CD1c-positive myeloid dendritic cell (primary cell): Measurements from ENCODE around the gene CFI.
"Not testable (repeated sequence)": the region's sequence is repeated elsewhere in the genome, so short reads cannot be mapped to it uniquely, and the experiment has no call there.

Experiments used
- DNase-seq: peaks from one replicate; pipeline ENCODE4 v3.0.0-alpha.2; 2016; ENCODE audit errors: extremely low spot score

CFI gene

GRCh38 chr4:109798866-109799265, 2.9 kb downstream of the CFI start:
- DNase-seq, result no peak

DNA sequence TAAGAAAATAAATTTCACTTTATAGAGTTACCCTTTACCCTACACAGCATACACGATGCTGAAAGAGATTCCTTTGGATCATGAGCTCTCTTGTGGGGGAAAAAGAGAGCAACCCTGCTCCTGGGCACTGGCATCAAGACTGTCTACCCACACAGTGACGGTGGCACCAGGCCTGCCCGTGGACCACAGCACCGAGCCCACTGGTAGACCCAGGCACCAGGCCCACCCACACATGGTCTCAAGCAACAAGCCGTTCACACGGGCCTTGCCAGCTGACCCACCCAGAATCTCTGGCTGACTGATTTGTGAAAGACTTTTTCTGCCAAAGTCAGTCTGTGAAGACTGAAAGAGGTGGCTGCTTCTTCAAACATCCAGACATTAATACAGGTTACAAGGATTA, 6.7 kb downstream of the CFI start:
- no peak for DNase-seq

- no peak for DNase-seq
Measured at GRCh38 chr4:109787807-109788206, 14.0 kb downstream of the CFI start.

DNA sequence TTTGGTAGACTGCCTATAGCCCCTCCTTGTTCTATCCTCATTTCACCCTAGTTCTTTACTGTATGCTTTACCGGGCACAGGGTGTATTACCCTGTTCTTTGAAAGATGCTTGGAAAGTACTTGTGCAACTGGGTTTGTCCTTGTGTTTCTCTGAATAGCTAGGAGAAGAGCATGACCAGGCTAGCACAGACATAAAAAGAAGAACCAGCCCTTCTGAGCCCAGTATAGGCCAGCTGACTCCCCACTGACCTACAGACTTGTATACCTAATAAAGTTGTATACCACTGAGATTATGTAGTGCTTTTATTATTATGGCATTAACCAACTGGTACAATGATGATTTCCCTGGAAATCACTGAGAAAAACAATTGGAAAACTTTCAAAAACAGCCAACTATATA, 15.0 kb downstream of the CFI start:
- no peak for DNase-seq

GRCh38 chr4:109782092-109782491, 19.7 kb downstream of the CFI start:
- not testable (repeated sequence) for DNase-seq

- no peak for DNase-seq
Measured at GRCh38 chr4:109764789-109765402, 36.9 kb downstream of the CFI start.

DNA sequence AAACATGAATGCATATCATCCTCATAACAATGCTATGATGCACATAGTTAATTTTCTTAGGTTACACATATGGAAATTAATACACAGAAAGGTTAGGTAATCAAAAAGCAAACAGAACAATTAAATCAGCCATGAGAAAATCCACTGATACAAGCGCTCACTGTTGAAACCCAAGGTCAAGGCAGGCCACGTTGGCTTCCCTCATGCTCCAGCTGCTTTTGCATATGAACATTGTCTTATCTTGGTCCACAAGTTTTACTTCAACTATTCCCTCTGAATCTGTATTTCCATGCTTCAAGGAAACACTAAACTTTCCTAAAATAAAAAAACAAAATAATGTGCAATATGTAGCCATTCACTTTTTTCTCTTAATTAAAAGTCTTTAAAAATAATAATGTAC, 37.4 kb downstream of the CFI start:
- DNase-seq, result no peak

GRCh38 chr4:109760682-109761081, 41.1 kb downstream of the CFI start:
- DNase-seq, result no peak

- no peak for DNase-seq
Measured at GRCh38 chr4:109755656-109756055, 46.1 kb downstream of the CFI start.

DNA sequence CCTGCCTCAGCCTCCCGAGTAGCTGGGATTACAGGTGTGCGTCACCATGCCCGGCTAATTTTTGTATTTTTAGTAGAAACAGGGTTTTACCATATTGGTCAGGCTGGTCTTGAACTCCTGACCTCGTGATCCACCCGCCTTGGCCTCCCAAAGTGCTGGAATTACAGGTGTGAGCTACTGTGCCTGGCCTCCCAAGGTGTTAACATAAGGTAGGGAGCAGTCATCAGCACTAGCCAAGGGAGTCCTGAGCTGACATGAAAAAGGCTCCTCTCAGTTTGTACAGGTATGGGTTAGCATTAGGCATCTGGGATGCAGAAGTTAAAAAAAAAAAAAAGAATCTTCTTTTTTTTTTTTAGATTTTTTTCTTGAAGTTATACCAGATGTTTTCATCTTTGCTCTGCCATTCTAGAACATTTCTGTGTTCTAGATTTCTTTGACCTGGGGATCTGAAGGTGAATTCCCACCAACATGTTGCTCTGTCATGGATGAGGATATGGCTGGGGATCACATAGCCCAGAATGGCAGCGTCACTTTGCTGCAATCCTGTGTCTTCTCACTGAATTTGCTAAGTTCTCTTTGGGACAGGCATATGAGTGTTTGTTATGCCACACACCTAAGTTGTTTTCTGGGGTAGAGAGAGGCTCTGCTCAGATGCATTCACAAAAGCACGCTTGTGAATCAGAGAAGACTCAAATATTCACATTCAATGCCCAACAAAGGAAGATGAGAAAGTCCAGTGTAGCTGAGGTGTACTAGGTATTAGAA, 47.5 kb downstream of the CFI start:
- DNase-seq, result no peak

DNA sequence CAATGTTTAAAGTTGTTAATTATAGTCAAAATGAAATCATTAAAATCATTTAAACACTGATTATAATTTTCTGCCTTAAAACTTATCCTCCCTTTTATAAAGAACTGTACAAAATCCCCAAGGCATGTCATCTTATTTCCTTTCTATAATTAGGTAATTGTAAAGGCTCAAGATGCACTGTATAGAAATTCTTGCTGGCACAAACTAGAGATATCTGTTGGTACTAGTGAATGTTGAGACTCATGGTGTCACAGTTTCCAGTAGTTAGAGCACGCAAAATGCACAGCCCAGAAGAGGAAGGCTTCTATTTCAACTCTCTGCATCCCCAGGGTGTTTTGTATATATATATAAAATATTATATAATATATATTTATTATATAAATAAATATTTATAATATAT, 49.3 kb downstream of the CFI start:
- no peak for DNase-seq

DNA sequence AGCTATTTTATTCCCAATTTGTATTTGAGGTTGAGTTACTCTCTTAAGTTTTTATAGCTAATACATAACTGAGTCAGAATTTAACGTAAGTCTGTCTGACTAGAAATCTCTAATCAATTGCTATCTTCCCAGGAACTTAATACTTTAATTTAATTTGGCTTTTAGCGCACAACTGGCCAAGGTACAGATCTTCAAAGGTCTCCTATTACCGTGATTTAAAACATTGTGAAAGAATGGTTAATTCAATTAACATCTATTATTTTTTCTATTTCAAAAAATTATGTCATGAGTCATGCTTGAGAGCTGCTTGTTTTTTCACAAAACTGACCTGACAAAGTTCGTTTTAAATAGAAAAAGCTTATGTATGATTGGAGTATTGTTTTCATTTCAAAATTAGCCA, 49.9 kb downstream of the CFI start:
- no peak for DNase-seq

DNA sequence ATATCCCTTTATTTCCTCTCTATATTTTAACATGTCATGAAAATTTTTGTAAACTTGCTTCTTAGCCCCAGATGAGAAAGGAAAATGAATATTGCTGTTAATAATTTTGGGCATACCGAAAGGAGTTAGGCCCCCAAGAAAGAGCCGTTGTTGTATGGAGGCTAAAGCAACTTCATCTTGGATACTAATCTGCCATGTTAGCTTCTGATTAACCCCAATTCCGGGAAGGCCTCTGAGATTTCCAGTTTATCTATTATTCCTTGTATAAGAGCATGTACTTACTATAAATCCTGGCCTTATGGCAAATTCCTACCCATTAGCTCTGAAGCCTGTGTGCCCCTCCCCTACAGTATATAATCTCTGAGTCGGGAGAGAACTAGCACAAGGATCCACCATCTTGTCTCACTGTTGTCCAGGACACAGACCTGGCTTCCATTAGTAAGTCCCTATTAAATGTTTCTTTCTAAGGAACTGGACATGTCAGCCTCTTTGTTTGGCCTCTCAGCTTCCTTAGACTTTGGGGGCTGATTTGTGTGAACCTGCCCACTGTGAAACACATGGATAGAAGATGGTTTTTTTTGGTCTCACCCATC, 51.1 kb downstream of the CFI start:
- no peak for DNase-seq

- DNase-seq, result no peak
Measured at GRCh38 chr4:109749388-109750082, 52.3 kb downstream of the CFI start.

DNA sequence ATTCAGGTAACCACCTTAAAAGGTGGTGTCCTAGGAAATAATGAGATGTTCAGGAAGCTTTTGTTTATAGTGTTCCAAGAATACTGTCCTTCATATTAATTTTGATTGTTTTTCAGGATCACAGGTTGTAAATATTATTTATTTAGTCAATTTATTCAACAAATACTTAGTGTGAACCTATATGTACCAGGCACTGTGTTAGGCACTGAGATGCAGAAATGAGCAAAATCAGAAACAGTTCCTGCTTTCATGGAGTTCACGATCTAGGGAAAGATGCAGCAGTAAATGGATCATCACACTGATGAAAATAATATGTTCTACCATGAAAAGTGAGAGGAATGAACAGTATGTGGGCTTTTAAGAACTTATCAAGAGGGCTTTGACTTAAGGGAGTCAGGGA, 53.7 kb downstream of the CFI start:
- no peak for DNase-seq

- DNase-seq, result no peak
Measured at GRCh38 chr4:109746728-109747127, 55.1 kb downstream of the CFI start.

- DNase-seq, result no peak
Measured at GRCh38 chr4:109745830-109746229, 56.0 kb downstream of the CFI start.

- no peak for DNase-seq
Measured at GRCh38 chr4:109739547-109739946, 62.3 kb downstream of the CFI start.

DNA sequence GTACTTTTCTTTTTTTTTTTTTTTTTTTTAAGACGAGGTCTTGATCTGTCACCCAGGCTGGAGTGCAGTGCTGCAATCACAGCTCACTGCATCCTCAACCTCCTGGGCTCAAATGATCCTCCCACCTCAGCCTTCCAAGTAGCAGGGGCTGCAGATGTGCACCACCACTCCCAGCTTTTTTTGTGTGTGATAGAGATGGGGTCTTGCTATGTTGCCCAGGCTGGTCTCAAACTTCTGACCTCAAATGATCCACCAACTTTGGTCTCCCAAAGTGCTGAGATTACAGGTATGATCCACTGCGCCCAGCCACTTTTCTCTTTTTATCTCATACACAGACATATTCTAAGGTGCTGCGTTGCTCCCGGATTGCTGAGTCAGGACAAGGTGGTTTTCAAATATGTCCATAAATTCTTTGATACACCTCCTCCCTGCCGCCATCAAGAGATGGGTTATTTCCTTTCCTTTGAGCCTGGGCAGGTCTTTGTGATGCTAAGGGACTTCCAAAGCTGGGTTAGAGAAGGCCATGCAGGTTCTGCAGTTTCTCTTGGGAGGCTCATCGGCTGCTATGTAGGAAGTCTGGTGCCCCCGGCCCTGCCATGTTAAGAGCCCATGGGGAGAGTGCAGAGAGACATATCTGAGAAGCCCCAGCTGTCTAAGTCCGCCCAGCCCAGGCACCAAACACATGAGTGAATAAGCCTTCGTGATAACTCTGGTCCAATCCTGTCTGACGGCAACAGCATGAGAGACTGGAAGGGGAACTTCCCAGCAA, 63.5 kb downstream of the CFI start:
- DNase-seq, result no peak

- DNase-seq, result no peak
Measured at GRCh38 chr4:109735566-109736365, 66.0 kb downstream of the CFI start.

GRCh38 chr4:109733728-109734127, 68.1 kb downstream of the CFI start:
- no peak for DNase-seq
